T47D (cell line): ENCODE results near the gene C19orf47.
A peak's percentile ranks its signal among the peaks of the same experiment; 100 is the strongest.

Source experiments
- DNase-seq, 2 experiments: peaks; one replicate each; pipeline versions ENCODE4 v3.0.0 to v3.0.0-alpha.2; 2011 to 2012; ENCODE audit warnings: low read depth in 1 of 2, low spot score in 1 of 2
- JUND ChIP-seq: IDR thresholded peaks from 2 replicates; pipeline ENCODE4 v1.6.1; 2012; ENCODE audit warnings: low read depth
- in situ Hi-C: cut with HindIII; loops from 2 replicates; pipeline ENCODE4 v1.10.0; 2016; ENCODE audit warnings: low sequenced_read_pairs, low pct_unique_long_range_greater_than_20kb

The C19orf47 gene

DNA sequence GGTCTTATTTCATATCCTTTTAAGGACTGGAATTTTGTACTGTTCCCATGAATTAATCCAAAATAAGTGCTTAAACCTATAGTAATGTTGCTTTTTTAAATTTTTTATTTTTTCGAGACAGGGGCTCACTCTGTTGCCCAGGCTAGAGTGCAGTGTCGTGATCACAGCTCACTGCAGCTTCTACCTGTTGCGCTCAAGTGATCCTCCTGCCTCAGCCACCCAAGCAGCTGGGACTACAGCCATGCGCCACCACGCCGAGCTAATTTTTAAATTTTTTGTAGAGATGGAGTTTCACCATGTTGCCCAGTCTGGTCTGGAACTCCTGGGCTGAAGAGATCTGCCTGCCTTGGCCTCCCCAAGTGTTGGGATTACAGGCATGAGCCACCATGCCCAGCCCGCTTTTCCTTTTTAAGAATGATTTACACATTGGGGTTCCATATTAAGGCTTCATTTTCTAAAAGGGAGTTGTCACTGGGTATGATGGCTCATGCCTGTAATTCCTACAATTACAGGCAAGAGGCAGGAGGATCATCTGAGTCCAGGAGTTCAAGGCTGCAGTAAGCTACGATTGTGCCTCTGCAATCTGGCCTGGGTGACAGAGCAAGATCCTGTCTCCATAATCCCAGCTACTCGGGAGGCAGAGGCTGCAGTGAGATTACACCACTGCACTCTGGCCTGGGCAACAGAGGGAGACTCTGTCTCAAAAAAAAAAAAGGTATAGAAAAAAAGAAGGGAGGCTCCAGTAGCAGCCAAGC, 34.8 kb downstream of the C19orf47 start:
- in situ Hi-C loops: no loop called here
- TF ChIP-seq JUND: no peak
- no peak for DNase-seq

DNA sequence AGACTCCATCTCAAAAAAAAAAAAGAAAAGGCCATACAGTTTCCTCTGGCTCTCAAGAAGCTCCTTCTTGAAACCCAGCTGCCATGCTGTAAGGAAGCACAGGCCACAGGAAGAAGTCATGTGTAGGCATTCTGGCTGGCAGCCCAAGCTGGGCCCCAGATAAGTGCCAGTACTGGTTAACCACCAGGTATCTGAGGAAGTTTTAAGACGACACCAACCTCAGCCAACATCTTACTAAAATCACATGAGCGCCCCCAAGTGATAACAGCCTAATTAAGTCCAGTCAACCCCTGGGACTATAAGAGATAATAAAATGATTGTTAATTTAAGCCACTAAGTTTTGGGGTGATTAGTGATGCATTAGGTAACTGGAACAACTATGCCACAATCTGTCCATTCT, 35.7 kb downstream of the C19orf47 start:
- in situ Hi-C loops: no loop called here
- no peak for TF ChIP-seq JUND
- DNase-seq: no peak

DNA sequence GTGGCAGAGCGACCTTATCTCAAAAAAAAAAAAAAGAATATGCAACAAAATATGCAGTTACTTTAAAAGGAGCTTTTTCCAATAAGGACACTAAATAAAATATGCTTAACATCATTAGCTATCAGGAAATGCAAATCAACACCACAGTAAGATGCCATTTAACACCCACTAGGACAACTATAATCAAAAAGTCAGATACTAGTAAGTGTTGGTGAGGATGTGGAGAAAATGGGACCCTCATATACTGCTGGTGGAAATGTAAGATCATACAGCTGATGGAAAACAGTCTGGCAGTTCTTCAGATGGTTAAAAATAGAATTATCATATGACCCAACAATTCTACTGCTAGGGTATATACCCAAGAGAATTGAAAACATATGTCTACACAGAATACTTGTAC, 38.5 kb downstream of the C19orf47 start:
- TF ChIP-seq JUND: no peak
- in situ Hi-C loops: no loop called here
- DNase-seq: no peak

DNA sequence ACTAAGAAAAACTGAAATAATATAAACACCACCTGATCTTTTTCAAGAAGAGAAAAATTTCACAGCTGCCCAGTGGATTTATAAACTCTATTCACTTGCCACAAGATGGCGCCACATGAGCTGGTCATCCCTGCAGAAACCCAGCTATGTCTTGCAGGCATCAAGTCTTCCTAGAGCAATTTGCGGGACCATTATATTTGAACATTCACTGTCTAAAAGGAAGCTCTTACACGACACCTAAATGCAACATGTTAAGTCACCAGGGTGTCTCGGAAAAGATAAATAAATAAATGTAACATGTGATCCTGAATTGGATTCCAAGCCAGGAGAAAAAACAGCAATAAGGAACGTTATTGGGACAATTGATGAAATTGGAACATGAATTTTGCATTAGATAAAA, 42.8 kb downstream of the C19orf47 start:
- DNase-seq: peak; percentile 61 to 87
- in situ Hi-C loops: no loop called here
- no peak for TF ChIP-seq JUND

DNA sequence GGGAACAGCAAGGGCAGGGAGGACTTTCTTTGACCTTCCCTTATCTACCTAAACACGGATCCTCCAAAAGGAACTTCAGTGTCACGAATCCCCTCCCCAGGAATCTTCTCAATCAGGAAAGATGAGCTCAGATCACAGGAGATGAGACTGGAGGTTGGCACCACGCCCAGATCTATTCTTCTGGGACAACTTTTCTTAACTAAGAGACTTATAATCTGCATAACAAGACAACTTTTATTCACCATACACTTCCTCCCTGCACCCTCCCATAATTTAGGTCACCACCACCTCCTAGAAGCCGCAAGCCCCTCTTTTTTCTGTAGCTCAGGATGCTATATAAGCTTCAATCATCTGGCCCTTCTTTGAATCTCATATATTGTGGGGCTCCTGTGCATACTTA, 43.9 kb downstream of the C19orf47 start:
- no peak for DNase-seq
- in situ Hi-C loops: no loop called here
- TF ChIP-seq JUND: no peak

DNA sequence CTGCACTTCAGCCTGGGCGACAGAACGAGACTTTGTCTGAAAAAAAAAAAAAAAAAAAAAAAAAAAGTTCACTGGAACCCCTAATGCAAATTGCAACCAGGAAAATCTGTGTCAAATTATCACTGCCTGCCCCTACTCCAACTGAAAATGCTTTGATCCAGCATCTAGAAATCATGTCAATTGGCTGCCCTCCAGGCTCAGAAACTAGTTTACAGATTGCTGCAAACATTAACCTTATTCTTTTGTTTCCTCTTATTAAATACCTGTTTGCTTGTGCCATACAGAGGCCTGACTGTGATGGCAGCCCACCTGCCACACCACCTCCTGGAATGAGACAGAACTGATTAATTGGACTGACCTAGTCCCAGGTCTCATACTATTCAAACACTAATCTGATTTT, 44.4 kb downstream of the C19orf47 start:
- DNase-seq: no peak
- in situ Hi-C loops: no loop called here
- TF ChIP-seq JUND: no peak

DNA sequence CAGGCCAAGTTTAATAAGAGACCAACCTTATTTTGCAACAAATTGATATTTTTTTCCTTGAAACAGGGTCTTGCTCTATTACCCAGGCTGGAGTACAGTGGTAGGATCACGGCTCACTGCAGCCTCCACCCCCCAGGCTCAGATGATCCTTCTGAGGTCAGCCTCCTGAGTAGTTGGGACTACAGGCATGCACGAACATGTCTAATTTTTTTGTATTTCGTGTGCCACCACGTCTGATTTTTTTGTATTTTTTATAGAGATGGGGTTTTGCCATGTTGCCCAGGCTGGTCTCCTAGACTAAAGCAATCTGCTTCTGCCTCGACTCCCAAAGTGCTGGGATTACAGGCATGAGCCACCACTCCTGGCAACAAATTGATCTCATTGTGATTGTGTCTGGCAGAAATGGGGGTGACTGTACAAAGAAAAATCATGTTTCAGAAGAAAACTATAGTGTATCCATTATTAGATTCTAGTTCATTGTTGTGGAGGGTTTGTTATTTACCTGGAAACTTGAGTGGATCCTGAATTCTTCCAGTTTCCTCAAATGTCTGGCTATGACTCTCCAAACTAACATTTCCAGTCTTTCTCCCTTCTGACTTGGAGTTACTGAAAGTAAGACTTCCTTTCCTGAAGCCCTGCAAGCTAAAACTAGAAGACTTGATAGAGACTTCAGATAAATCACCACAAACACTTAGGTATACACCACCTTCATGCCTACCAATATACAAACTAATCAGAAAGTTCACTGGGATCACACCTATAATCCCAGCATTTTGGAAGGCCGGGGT, 45.8 kb downstream of the C19orf47 start:
- in situ Hi-C loops: no loop called here
- no peak for TF ChIP-seq JUND
- DNase-seq: peak in 1 of 2 experiments; percentile 52

DNA sequence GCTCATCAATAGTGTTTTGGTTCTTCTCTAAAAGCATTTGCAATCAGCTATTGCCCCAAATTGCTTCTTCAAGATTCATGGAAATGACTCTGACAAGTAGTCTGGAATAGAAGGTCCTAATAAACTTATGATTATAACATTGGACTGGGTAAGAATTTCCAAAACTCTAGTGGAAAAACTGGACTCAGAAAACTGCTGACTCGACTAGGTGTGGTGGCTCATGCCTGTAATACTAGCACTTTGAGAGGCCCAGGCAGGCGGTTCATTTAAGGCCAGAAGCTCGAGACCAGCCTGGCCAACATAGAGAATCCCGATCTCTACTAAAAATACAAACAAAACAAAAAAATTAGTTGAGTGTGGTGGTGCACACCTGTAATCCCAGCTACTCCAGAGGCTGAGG, 47.5 kb downstream of the C19orf47 start:
- in situ Hi-C loops: no loop called here
- no peak for DNase-seq
- TF ChIP-seq JUND: no peak

DNA sequence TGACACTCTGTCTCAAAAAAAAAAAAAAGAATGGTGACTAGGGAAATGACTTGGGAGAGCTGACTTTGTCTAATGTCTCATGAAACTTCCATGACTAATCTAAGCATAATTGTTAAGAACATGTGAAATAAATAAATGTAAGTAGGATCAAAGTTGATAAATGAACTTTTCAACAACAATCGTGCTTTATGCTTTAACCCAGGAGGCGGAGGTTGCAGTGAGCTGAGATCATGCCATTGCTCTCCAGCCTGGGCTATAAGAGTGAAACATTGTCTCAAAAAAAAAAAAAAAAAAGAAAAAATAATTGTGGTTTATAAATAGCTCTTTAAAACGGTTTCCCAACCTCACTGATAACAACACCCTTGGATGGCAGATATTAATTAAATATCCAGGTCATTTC, 50.2 kb downstream of the C19orf47 start:
- in situ Hi-C loops: no loop called here
- TF ChIP-seq JUND: no peak
- DNase-seq: no peak

DNA sequence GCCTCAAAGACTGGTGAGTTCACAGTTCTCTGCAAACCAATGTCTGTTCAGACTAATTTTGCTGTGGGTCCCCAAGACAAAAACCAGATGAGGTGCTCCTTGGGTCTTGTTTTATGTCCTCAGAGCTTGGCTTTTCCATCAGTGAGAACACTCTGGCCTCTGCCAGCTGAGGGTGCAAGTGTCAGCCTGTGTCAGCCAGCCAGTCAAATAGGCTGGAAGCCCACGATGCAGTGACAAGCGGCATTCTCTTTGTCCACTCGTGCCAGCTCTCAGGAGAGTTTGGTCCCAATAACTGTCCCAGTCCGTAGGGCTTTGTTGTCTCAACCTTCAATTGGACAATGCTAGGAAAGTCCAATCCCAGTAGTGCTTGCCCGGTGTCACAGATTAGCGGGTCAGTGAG, 53.6 kb downstream of the C19orf47 start:
- in situ Hi-C loops: no loop called here
- DNase-seq: no peak
- TF ChIP-seq JUND: no peak

DNA sequence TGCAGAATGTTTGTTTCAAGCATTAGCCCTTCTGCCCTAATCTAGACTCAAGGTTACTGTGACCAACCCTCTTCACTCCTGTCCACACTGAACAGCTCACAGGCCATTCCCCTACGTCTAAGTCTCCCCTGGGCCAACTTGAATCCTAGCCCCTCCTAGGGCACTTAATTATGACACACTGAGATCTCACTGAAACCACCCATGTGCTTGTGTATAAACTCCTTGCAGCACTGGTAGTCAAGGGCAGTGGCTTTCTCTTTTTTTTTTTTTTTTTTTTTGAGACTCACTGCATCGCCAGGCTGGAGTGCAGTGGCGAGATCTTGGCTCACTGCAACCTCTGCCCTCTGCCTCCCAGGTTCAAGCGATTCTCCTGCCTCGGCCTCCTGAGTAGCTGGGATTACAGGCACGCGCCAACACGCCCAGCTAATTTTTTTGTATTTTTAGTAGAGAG, 61.2 kb downstream of the C19orf47 start:
- DNase-seq: no peak
- TF ChIP-seq JUND: no peak
- in situ Hi-C loops: no loop called here

DNA sequence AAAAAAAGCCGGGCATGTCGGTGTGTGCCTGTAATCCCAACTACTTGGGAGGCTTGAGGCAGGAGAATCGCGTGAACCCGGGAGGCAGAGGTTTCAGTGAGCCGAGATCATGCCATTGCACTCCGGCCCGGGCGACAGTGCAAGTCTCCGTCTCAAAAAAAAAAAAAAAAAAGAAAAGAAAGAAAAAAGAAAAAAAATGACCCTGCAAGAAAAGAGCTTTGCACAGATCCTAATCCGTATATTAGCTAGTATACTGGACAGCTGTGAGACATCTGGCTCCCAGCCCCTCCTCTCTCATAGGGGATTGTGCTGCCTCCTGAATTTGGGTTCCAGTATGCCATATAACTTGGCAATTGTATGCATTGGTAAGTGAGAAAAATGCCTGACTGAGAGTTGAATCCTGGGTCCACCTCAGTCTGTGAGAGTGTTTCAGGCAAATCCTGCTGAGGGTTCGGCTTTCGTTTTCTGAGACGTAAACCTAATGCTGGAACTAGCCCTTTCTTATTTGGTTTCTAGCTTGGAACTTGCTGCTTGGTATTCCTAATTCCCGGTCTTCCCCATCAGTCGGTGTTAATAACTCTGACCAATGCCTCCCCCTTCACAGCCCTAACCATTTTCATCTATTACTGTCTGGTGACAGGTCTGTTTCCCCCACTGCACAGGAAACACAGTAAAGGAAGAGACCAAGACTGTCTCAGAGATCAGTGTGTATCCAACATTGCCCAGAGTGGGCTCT, 61.8 kb downstream of the C19orf47 start:
- in situ Hi-C loops: no loop called here
- TF ChIP-seq JUND: no peak
- no peak for DNase-seq
